ENCODE data around the gene PLS3.
"Not testable (repeated sequence)": the region's sequence is repeated elsewhere in the genome, so short reads cannot be mapped to it uniquely, and the experiment has no call there.

The PLS3 gene, protein sequence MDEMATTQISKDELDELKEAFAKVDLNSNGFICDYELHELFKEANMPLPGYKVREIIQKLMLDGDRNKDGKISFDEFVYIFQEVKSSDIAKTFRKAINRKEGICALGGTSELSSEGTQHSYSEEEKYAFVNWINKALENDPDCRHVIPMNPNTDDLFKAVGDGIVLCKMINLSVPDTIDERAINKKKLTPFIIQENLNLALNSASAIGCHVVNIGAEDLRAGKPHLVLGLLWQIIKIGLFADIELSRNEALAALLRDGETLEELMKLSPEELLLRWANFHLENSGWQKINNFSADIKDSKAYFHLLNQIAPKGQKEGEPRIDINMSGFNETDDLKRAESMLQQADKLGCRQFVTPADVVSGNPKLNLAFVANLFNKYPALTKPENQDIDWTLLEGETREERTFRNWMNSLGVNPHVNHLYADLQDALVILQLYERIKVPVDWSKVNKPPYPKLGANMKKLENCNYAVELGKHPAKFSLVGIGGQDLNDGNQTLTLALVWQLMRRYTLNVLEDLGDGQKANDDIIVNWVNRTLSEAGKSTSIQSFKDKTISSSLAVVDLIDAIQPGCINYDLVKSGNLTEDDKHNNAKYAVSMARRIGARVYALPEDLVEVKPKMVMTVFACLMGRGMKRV

DNA sequence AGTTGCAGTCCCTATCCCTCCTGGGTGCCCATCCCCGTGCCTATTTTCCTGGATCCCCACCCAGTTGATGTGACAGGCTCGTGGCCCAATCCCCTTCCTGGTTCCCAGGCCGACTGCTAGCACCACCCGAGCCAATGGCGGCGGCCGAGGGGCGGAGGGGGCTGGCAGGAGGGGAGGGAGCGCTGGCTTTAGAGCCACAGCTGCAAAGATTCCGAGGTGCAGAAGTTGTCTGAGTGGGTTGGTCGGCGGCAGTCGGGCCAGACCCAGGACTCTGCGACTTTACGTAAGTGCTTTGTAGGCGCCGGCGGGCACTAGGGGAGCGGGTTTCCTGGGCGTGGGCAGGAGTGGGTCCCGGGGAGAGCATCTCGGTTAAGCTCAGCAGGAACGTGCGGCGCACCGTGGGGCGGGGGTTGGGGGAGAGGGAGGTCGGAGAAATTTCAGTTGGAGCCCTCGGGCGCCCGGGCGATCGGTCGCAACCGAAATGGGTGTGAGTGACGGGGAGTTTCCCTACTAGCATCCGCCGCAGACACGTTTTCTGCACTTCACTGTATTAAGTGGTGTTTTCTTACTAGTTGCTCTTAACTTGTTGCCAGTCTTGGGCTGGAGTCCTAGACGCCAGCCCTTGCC, at the start of gene PLS3:
TSS of gene PLS3 (plus strand) at position 197 of the 627 bp plus-strand sequence. CDS start 49,077 bp downstream, outside the sequence.
- DNase-seq = peak; percentile 28

DNA sequence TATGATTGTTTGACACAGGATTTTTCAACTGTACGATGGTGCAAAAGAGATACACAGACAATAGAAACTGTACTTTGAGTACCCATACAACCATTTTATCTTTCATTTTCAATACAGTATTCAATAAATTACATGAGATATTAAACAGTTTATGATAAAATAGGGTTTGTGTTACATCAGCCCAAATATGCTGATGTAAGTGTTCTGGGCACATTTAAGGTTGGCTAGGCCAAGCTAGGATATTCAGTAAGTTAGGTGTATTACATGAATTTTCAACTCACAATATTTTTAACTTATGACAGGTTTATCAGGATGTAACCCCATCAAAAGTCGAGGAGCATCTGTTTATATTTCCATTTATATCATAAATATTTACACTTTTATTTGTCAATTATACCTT, 42.9 kb upstream of the PLS3 start:
- no peak for DNase-seq

DNA sequence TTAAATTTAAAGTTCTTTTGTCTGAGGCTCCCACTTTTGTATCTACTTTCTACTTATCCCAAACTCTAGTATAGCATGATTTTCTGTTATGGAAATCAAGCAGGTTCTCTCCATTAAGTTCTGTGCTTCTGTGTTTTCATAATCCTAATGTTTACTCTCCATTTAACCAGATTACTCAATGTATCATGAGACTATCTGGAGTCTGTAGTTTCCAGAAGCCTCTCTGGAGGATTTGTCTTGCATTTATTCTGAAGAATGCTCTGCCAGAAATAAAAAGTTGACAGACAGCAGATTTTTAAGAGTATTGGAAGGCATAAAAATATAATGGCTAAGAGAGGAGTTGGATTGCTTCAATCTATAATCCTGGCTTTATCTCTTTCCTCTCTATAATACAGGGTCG, 39.2 kb upstream of the PLS3 start:
- DNase-seq = no peak

DNA sequence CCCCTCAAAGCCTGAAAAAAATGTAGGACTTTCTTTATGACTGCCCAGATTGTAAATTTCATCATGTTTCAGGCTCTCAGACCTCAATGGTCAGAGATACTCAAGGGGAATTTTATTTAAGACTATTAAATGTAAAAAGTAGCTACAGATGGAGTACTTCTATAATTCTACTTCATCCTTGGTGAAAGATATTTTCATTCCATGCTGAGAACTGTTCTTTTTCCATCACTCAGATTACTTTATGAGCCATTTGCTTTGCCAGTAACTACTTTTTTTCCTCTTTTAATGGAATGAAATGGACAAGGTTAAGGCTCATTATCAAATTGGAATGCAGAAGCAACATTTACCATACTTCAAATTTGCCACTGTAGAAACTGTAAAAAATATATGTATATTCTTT, 38.0 kb upstream of the PLS3 start:
- no peak for DNase-seq

- no peak for DNase-seq
These were observed 35.5 kb upstream of the PLS3 start for GRCh38 chrX:115525486-115525885.

- DNase-seq = no peak
These were observed 29.1 kb upstream of the PLS3 start for GRCh38 chrX:115531818-115532403.

DNA sequence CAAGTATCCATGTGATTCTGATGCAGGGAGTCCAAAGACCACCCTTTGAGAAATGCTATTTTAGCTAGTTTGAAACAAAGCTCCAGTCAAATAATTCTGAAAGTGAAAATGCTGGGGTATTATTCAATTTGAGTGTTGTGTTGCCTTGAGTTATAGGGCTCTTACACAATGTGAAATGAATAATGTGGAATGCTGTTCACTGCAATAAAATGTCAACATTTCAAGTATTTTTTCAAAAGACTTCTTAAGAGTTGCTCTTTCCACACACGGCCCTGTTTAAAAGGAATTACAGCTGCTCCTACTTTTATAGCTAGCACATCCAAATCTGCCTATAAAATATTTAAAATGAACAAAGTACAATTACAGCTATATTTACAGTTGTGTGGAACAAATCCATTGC, 27.5 kb upstream of the PLS3 start:
- no peak for DNase-seq

DNA sequence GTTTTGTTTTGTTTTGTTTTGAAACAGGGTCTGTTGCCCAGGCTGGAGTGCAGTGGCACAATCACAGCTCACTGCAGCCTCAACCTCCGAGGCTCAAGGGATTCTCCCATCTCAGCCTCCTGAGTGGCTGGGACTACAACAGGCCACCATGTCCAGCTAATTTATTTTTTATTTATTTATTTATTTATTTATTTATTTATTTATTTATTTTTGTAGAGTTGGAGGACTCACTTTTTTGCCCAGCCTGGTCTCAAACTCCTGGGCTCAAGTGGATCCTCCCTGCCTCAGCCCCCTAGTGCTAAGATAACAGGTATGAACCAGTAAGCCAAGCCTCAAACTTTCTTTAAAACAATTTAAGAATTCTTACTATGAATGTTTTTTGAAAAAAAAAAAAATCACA, 26.6 kb upstream of the PLS3 start:
- DNase-seq = no peak

DNA sequence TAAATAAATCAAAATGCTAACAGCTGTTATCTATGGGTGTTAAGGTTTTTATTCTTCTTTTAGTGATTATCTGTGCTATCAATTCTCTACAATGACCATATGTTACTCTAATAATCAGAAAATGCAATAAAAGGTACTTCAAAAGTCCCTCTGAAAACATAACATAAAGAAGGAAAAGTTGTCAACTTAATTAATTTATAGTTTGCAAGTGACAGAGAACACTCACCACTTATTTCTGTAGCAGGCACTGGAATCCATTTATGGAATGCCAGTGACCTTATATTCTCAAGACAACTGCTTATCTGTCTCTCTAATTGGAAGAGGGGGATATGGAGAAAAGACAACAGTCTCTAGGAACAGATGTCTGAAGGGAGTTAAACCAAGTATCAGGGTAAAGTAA, 25.6 kb upstream of the PLS3 start:
- no peak for DNase-seq

- DNase-seq = no peak
These were observed 25.1 kb upstream of the PLS3 start for GRCh38 chrX:115535844-115536243.

- DNase-seq = no peak
These were observed 21.1 kb upstream of the PLS3 start for GRCh38 chrX:115539841-115540240.

DNA sequence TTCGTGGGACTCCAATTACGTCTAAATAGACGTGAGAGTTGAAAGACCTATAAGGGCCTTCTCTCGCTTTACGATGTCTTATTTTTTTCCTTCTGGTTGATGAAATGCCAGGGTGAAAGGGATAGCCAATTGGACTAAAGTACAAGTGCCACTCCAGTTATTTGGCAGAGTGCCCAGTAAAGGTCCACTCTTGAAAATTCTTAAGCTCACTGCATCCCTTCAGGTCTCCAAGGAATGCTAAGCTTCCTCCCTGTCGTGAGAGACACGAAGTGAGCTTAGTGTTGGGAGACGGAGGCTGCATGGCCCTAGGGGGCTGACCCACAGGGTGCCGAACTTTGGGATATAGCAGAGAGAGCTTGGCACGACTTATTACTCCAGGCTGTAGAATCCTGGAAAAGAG, 19.9 kb upstream of the PLS3 start:
- not testable (repeated sequence) for DNase-seq

DNA sequence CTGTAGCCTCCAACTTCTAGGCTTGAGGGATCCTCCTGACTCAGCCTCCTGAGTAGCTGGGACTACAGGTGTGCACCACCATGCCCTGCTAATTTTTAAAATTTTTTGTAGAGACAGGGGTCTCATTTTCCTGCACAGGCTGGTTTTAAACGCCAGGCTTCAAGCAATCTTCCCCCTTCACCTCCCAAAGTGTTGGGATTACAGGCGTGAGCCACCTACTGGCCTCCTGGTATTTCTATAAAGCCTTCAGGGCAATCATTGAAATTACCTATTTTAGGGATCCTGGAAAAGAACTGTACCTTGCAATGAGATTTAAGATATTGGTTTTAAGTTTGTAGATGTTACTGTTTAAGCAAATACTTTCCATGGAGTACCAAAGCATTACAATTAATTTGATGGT, 13.5 kb upstream of the PLS3 start:
- no peak for DNase-seq

DNA sequence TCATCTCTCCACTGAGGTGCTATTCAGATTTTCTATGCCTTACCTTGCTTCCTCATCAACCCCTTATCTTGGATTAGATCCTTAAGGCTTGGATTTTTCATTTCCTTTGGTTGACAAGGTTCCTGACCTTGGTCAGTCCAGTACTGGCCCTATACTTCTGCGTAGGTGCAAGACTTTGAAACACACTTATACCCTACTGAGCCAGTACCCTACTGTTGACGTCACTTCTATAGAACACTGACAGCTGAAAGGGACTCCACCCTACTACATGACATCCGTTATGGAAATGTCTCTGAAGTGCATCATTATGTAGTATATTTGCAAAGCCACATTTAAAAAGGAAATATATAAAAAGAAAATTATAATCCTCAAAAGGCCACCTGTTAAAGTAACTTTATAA, 12.0 kb upstream of the PLS3 start:
- no peak for DNase-seq

- DNase-seq = no peak
These were observed 7.8 kb upstream of the PLS3 start for GRCh38 chrX:115553171-115553570.

DNA sequence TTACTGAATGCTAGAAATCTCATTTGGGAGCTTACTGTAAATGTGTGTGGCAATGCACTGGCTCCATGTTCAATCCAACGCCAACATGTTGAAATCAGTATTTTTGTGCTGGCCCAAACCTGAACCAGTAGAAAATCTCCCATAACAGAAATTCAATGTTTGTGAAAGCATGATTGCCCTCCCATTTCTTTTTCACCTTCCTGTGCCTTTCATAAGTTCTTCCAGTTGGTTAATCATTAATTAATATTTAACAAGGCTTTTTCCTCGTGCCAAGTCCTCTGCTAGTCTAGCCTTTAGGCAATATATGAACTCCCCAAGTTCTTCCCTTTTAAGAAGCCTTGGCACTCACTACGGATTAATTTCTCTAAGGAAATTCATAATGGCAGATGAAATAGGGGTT, 1.3 kb upstream of the PLS3 start:
- DNase-seq = no peak

DNA sequence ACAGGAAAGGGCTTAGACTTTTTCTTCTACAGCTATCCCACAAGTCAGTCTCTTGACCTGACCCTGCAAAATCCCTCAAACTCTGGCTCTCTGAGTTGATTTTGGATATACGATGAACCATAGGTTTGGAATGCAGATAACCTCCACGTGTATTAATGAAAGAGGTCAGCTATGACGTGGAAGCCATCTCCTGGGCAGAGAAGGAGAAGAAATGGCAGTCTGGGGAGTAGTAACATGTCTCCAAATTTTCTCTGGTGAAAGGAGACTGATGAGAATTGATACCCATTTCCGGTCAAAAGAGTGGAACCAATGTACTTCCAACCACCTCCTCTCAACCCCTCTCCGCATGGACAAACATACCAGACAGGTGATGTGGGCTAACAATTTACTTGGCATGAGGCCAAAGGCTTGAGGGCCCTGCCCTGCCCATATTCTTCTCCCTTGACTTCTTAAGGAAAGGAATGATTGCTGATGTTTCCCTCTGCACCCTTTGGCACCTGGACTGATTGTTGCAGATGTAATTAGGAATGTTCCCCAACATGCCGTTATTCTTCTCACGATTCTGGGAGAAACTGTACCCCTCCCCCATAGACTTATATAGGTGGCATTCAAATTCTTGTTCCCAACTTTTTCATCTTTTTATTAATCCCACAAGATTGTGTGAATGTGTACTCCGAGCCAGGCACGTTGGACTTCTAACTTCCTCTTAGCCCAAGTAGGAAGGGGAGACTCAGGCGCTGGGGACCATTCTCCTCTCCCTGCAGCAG, 580 bp upstream of the PLS3 start:
- no peak for DNase-seq

GRCh38 chrX:115561605-115562479, 868 bp downstream of the PLS3 start:
- DNase-seq = no peak

GRCh38 chrX:115562480-115562847, 1.5 kb downstream of the PLS3 start:
- DNase-seq = no peak

- no peak for DNase-seq
These were observed 2.7 kb downstream of the PLS3 start for GRCh38 chrX:115563633-115564162.

DNA sequence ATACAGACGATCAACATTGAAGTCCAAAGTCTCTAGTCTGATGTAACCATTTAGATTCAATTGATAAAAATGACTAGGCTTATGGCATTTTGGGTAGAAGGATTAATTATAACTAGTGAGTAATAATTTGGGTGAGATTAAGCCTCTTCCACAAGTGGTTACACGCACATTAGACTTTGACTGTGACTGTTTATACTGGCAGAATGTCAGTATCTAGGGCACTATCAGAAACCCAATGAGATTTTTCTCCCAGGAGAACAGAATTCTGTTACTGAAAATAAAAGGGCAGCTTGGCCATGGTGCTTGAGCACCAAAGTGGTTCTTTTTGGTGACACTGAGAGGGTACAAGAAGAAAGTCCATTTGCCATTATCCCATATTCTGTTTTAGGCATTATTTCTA, 3.3 kb downstream of the PLS3 start:
- no peak for DNase-seq

DNA sequence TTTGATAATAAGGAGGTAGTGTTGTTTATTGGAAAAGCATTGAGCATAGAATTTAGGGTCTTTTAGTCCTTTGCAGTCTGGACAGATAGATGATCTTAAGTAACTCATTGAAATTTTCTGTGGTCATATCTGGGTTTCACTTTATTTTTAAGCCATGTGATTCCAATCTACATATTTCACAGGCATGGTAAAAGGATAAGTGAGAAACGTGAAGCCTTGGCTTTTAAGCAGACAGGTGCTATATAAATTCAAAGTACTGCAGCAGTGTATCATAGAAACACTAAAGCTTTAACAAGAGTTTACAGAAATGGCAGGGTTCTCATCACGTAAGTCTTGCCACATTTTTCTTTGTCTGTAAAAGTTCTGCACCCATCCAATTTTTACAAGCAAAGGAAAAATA, 4.9 kb downstream of the PLS3 start:
- DNase-seq = no peak
